ENCODE measurements around the gene IGFN1.
A peak's percentile ranks its signal among the peaks of the same experiment; 100 is the strongest.

Gene IGFN1

DNA sequence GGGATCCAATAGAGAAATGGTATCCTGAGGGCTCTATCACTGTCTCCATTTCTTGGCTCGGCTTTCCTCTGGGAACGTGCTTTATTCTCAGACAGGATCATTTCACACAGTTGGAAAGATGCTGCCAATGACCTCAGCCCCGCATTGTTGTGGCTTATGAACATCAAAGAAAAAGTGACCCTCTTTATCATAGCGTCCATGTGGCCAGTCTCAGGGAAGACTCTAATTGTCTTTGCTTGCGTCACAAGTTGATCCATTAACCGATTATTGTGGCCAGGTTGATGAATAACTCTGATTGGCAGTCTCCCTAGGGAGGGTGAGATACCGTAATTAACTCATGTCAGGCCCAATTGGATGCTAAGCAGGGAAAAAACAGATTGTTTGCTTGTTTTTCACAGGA is 26.0 kb upstream of the IGFN1 start:
- no peak for DNase-seq

DNA sequence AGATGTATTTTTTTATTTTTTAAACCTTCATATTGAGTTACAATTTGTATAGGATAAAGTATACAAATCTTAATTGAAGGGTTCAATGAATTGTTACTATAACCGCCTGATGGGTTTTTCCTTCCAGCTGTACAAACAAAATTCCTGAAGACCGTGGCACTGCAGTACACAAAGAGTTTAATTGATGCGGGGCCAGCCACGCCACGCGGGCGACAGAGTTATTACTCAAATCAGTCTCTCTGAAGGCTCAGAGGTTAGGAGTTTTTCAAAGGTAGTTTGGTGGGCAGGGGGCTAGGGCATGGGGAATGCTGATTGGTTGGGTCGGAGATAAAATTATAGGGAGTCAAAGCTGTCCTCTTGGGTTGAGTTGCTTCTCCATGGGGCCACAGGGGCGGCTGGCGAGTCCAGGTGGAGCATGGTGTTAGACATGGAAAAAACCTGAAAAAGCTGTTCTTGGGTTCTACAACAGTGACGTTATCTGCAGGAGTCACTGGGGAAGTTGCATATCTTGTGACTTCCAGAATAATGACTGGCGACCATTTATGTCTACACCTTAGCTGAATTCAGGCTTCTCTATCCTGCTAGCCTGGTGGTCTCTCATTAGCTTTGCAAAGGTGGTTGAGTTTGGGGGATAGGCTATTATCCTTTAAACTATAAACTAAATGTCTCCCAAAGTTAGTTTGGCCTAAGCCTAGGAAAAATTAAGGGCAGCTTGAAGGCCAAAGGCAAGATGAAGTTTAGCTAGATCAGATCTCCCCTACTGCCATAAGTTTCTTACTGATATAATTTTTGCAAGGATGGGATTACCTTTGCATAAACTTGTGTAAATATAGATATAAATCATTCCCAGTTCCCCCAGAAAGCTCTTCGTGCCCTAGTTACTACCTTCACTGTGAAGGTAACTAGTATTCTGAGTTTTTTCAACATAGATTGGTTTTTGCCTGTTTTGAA is 23.3 kb upstream of the IGFN1 start:
- DNase-seq, result no peak

DNA sequence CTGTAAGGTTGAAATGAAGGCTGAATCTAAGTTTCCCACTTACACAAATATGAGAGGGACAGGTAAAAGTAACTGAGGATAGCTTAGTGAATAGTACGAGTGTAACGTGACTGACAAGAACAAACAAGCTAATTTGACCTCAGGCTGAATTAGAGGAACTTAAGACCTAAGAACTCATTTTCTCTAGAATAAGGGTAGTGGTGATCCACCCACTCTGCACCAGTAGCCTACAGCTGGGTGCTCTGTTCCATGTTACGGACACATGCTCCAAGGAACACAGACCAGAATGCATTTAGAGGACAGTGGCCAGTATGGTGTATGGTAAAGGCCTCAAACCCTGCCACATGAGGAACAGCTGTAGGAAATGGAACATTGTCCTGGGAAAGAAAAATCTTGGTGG is 21.4 kb upstream of the IGFN1 start:
- no peak for DNase-seq

DNA sequence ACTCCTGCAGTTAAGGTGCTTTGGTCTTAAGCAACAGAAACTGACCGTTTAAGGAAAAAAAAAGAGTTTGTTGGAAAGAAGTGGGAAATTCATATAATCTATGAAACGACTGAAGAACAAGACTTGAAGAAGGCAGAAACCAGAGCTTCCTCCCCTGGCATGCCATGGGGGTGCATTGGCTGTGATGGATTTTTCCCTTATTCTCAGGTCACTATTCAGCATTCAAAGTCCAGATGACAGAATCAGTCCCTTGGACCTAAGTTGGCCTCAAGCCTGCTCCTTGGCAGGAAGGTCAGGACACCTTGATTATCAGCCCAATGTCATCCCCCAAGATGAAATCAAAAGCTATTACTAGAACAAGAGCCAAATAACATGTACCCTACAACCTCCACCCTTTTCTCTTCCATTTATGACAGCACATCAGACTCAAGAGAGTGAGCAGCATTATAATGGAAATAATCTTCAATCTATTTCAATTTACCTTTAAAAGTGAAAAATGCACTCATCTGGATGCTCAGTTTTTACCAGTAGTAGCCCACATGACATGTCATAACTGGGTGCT is 20.6 kb upstream of the IGFN1 start:
- DNase-seq, result no peak

DNA sequence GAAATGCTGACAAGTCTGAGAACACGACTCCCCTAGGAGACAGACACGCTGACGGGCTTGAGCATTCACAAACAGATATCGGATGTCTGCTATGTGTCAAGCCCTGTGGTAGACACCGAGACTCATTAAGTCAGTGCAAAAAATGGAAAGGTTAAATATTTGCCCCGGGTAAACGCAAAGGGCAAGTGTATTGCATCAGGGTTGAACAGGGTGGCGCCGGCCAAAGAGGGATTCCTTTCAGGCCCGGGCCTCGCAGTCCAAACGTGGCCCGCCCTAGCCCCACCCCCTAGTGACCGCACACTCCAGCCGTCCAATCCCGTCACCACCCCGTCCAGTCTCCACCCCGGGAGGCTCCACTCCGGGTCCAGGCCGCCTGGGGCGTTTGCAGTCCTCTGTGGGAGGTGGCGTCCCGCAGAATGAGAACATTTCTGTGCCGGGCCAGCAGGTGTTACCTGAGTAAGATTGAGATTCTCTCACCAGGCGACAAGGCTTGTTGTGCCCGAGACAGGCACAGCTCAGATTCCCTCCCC is 20.0 kb upstream of the IGFN1 start:
- peak; percentile 76 for DNase-seq

DNA sequence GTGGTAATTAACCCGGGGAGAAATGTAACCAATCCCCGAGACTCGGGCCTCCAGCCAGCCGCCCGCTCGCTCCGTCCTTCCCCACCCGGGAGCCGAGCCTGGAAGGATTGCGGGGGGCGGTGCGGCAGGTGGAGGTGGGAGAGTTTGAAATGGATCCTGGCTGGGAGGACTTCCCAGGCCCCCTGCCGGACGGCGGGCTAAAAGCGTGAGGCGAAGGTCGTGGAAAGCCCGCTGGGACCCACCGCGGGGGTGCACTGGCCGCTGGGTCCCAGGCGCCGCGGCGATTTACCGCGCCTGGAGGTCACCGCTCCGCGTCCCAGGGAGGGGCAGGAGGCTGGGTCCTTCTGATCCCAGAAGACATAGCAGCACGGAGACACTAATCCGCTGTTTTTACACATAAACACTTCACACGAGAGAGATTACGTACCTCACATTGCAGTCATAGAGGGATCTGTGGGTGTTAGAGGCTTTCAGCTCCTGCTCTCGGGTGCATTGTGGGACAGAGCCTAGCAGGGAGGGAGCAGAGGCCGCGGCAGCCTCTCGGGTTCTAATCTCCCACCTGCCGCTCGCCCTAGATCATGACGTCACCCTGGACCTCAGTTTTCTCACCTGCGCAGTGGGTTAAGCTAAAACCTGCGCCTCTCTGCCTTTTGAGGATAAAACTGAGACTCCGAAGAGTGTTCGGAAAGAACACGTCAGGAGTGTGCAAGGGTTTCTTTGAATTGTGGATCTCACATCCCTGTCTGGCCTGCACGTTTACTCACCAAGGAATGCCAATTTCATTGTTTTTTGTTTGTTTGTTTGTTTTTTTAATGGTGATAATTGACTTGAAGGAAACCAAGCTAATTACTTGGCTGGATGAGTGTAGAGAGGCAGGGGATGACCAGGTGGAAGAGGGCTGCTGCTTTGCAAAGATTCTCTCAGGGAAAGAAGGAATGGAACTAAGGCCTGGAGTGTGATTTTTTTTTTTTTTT is 19.3 kb upstream of the IGFN1 start:
- no peak for DNase-seq

DNA sequence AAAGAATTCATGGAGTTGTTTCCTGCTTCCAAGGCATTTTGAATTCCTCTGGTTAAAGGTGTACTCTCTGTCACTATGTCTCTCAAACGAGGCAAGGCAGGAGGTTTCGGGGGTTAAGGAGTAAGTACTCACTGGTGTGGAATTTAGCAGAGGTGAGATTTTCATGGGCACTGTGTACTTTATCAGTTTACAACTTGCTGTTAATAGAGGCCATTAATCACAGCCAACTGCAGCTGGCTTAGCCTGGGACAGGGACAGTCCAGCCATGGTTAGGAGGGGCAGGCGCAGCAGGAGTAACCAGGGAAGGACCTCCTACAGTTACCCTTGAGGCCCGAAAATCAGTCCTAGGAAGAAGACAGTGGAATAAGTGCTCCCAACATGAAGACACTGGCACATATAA is 18.3 kb upstream of the IGFN1 start:
- DNase-seq, result no peak

DNA sequence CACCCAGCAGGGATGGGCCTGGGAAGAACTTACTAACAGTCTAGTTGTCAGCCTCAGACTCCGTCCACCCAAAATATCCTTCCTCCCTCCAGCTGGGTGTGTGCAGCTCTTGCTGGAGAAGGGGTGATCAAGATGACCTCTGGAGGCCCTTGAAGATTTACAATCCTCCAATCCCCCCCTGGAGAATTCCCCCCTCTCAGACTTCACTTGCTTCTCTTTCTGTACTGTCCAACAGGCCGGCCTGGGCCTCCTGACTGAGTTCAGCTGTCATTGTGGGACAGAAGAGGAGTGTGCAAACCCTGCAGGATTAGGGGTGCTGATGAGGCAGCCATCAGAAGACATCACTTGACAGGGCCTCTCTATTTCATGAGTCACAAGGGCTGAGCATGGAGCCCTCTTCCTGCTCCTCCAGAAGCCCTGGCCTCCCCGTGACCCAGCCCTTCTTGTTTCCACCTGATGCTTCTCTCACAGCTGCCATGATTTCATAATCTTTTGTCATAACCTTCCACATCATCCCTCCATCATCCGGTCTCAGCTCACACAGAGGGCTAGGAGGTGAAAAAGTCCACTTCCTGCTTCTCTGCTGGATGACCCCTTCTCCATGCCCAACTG is 17.5 kb upstream of the IGFN1 start:
- peak; percentile 82 for DNase-seq

DNA sequence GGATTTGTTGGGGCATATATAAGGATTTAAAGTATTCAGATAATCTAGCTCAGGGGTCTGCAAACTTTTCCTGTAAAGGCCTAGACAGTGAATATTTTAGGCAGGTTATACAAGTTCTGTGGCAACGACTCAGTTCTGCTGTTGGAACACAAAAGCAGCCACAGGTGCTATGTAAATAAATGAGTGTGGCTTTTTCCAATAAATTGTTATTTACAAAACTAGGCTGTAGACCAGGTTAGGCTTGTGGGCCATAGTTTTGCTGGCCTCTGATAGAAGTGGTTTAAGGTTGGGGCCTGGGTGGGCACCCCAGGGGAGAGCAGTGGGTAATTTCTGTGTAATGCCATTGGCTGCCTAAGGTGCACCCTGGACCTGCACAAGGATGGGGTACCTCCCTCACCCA is 16.9 kb upstream of the IGFN1 start:
- no peak for DNase-seq

DNA sequence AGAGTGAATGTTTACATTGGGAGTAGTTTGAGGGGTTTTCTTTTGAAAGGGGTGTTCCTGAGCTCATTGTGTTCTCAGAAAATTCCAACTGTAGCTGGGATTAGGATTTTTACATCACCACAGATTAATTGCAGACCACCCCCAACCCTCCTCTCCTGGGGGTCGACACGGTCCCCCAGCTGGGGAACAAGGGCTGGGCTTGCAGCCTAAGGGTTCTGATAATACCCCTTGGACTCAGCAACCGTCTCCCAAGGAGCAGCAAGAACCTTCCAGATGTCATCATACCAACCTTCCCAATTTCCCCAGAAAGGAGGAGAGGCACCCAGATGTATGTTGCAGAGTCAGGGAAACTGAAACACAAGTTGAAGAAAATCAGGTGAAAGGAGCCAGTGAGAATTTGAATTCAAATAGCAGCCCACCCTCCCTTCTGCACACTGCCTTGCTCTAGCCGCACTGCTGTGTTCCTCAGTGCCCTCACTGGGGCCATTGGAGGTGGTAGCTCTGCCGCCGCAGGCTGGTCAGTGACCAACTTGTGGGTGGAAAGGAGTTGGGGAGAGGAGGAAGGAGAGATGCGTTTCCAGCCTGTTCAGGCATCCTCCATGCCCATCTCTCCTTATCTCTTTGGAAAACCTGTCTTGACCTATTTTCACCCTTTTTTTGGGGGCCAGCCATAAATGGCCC is 14.7 kb upstream of the IGFN1 start:
- DNase-seq, result no peak

DNA sequence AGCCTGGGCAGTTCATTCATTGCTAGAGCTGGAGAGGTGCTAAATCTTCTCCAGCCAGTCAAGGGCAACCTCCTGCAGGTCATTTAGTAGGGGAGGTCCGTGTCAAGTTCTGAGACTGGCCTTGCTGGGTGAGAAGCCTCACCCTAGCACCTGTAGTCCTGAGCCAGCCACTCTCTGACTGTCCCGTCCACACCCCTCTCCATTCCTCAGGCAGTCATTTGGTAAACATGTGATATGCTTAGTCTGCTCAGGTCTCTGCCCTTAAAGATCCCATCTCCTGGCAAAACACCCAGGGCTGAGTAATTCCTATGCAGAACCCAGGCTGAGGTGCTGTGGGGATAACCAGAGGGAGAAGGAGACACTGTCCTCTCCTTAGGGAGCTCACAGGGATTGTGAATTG is 13.7 kb upstream of the IGFN1 start:
- DNase-seq, result no peak

DNA sequence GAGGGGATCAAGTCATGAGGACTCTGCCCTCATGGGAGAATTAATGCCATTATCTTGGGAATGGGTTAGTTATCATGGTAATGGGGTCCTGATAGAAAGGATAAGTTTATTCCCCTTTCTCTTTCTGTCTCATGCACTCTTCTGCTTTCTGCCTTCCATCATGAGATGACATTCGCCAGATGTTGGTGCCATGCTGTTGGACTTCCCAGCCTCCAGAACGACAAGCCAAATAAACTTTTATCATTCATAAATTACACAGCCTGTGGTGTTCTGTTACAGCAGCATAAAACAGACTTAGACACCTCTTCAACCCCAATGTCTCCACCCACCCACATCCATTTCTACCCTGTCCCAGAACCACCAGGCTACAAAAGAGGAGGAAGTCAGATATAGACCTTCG is 11.9 kb upstream of the IGFN1 start:
- no peak for DNase-seq

DNA sequence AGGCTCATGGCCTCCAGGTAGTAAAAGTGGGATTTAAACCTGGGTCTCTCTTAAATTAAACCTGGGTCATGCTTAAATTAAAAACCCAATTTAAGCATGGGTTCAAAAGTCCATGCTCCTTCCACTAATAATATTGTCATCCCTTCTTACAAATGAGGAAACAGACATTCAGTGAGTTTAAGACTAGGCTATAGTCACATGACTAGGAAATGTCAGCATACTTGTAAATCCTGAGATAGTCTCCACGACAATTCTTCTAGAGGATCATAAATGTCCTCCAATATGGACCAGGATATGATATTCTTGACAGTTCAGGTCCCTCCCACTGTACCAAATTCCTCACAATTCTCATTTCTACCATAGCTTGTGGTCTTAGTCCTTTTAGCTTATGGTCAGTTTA is 10.5 kb upstream of the IGFN1 start:
- DNase-seq, result peak; percentile 37

DNA sequence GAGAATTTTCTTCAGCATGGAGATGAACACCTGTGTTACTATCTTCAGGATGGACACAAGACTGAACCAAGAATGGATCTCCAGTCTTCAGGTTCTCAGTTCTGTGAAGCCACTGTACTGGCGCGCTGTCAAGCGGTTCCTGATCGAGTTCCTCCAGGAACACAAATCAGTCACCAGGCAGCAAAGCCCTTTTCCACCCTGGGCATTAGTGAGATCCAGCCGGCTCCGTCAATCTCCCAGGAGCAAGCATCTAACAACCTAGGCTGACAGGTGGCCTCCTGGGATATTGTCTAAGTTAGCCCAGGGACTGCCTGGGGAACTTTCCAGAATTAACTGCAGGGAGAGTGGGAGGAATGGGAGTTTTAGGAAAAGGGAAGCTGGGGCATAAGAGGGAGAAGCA is 9.7 kb upstream of the IGFN1 start:
- DNase-seq, result no peak

DNA sequence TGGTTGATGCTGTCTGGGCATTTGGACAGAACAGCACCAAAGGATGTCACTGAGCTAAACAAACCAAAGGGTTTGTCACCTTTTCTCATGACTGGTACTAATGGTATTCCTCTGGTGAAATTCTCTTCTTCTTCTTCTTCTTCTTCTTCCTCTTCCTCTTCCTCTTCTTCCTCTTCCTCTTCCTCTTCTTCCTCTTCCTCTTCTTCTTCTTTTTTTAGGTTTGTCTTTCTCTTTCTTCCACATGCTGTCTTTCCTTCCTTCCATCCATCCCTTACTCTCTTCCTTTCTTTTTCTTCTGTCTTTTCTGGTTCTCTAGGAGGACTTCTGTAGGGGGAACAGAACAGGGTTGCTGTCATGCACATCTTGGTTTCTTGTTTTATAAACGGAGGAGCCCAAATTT is 9.3 kb upstream of the IGFN1 start:
- no peak for DNase-seq

DNA sequence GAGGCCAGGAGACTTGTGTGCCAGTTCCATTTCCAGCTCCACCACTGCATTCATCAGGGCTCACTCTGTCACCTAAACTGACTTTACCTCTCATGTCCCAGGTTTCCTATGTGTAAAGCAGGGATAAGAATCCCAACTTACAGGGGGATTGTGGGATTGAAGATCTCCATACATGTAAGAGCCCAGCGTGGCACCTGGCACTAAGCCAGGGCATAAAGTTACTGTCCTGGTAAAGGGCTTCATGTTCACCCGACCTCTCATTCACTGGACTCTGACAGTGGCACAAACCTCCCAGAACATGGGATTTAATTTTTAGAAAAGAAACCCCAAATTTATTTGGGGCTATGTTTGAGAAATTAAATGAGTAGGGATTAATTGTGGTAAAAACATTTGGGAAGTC is 8.9 kb upstream of the IGFN1 start:
- DNase-seq, result no peak

DNA sequence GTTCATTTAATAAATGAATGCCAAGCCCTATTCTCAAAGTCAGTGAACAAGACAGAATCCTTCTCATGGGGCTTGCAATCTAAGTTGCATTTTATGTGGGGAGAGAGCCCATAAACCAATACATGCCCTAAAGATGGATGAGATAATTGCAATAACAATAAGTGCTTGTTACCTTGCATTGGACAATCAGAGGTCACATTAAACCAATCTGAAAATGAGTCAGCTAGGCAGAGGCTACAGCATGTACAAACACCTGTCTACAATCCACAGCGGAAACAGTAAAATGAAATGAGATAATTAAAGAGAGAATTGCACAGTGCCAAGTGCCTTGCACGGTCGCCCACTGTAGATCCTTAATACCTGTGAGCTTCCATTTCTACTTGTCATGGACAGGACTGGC is 7.4 kb upstream of the IGFN1 start:
- DNase-seq, result no peak

DNA sequence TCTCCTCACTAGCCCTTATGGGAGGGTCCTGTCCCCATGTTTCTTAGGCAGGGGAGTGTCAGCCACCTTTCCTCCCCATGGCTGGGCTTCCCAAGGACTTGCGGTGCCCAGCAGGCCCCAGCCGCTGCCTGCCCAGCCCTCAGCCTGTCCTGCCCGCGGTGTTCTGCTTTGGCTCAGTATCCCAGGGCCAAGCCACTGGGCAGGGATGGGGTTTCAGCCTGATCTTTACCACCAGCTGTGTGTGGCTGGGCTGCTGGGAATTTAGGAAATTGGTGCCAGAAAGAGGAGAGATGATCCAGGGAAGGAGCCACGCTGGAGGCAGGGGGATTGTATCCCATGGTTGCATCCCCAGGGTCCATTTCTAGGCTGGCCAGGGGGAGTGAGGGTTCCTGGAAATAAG is 6.9 kb upstream of the IGFN1 start:
- DNase-seq, result no peak

DNA sequence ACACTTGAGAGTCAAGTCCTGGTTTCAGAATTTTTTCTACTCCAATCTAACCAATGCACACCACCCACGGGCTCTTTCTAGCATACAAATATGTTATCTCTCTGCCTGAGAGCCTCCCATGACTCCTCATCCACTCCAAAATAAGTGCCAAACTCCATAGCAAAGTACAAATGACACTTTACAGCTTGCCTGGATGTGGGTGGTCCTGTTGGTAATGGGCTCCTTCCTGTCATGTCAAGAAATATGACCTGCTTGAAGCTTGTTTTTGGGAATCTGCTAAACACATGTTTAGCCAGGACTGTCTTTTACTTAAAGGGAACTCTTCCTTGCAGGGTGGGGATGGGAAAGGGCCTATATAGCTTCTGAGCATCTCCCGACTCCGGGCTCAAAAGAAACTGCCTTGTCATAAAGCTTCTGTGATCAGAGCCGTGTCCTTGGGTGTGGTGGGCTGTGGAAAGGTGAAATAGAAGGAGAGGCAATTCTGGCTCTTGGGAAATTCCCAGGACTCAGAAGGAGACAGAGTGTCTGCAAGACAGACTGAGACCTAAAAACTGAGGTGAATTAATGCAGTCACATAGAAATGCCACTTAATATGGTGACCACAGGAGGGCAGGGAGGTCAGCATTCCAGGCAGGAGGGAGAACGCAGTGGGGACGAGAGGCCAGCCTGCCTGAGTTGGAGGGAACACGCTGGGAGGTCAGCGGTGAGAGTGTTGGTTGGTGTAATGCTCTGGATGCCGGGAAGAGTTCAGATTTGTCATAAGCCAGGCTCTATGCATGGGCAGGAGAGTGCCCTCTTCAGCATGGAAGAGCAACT is 6.1 kb upstream of the IGFN1 start:
- peak; percentile 6 for DNase-seq

DNA sequence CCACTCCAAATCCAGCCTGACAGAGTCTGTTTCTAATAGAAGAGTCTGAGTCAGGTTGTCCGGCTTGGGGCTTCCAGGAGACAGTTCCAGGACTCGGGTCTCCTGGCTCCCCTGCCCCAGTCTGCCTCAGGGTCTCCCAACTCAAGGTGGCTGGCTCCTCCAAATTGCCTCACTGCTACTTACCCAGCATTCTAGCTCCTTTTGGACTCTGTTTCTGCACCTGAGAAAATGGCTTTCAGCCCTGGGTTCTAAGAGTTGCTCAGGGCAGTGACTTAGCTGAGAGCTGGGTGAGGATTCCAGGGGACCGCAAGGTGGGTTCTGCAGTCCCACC is 5.5 kb upstream of the IGFN1 start:
- DNase-seq, result no peak

DNA sequence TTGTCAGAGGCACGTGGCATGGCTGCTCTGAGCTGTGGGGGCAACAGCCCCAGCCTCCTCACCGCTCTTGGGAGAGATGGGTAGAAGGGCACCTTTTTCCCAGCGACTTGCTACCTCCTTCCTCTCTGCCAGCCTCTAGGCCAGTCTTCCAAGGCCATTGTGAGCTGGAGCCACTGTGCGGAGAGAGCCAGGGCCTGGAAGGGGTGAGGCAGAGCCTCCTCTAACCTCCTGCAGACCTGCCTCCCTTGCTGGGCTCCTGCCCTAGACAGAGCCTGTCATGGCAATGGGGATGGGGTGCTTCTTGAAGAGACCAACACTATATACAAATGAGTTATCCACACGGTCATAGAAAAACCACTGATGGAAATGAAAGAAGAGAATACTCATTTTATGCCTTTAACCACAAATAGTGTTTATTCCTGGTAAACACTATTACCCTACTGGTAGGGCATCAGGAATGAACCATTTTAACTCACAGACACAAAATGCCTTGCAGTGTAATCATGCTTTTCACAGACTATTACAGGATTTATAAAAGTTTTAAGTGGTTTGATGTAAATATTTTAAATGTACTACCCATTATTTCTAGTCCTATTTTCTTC is 5.0 kb upstream of the IGFN1 start:
- no peak for DNase-seq

All from MV-4-11 (cell line).